Measurements from ENCODE around the gene NBPF26.
"Not testable (repeated sequence)": the region's sequence is repeated elsewhere in the genome, so short reads cannot be mapped to it uniquely, and the experiment has no call there.

- not testable (repeated sequence) for TF ChIP-seq CTCF, POLR2A (IDR thresholded peaks at IDR 0.05)
These were observed 134.4 kb downstream of the NBPF26 start for GRCh38 chr1:120858144-120858543.

Data from lower leg skin (tissue), 3 donors.